SU-DHL-6 (cell line): Measurements from ENCODE around the gene ASB15.

Experiments used
- H2AFZ ChIP-seq: fragments of 200-600 bp; sonication (generic); 2 replicates; pipeline ENCODE4 v1.6.1; 2014; ENCODE audit warnings: low read depth, mild to moderate bottlenecking, moderate library complexity, mixed read lengths, antibody characterized with exemption, low read length; ENCODE audit not compliant: severe bottlenecking
- H3F3A ChIP-seq: fragments of 200-600 bp; shearing (Covaris generic); 2 replicates; pipeline ENCODE4 v1.6.0; 2016; ENCODE audit warnings: antibody characterized with exemption, mild to moderate bottlenecking; ENCODE audit not compliant: insufficient read depth
- H3K27ac ChIP-seq: fragments of 200-600 bp; sonication (generic); 2 replicates; pipeline ENCODE4 v1.5.1; 2016; ENCODE audit warnings: low read depth, mild to moderate bottlenecking, low read length, moderate library complexity, mixed read lengths
- H3K27me3 ChIP-seq: fragments of 200-600 bp; sonication (generic), shearing (Covaris generic); 2 replicates; pipeline ENCODE4 v1.6.0; 2014; ENCODE audit warnings: mild to moderate bottlenecking, low read length
- H3K36me3 ChIP-seq: fragments of 200-600 bp; sonication (generic); 2 replicates; pipeline ENCODE4 v1.6.1; 2014; ENCODE audit warnings: mild to moderate bottlenecking, low read length, mixed read lengths
- H3K4me2 ChIP-seq: fragments of 300-600, 200-600 bp; shearing (Covaris generic), sonication (generic); 2 replicates; pipeline ENCODE4 v1.6.0; 2014; ENCODE audit warnings: low read length, low read depth, mild to moderate bottlenecking; ENCODE audit not compliant: poor library complexity, severe bottlenecking
- H3K4me3 ChIP-seq: fragments of 200-600 bp; sonication (generic); 2 replicates; pipeline ENCODE4 v1.5.1; 2014; ENCODE audit warnings: antibody characterized with exemption, low read length, mild to moderate bottlenecking, mixed read lengths; ENCODE audit not compliant: insufficient read depth, poor library complexity, severe bottlenecking
- H3K79me2 ChIP-seq: fragments of 200-600 bp; sonication (generic); 2 replicates; pipeline ENCODE4 v1.6.1; 2014; ENCODE audit warnings: mild to moderate bottlenecking, low read length, moderate library complexity; ENCODE audit not compliant: insufficient read depth
- H3K9ac ChIP-seq: fragments of 200-600 bp; sonication (generic); 2 replicates; pipeline ENCODE4 v1.7.0; 2014; ENCODE audit warnings: mild to moderate bottlenecking, low read length
- H3K9me2 ChIP-seq: fragments of 200-600 bp; sonication (generic); replicated peaks from 2 replicates; pipeline ENCODE4 v1.6.1; 2014; ENCODE audit warnings: low read length; ENCODE audit not compliant: insufficient read depth
- H3K9me3 ChIP-seq: fragments of 200-600 bp; sonication (generic); 2 replicates; pipeline ENCODE4 v1.6.1; 2014; ENCODE audit warnings: low read length, mixed read lengths; ENCODE audit not compliant: insufficient read depth
- H4K20me1 ChIP-seq: fragments of 200-600 bp; sonication (generic); 2 replicates; pipeline ENCODE4 v1.6.1; 2014; ENCODE audit warnings: low read depth, mild to moderate bottlenecking, antibody characterized with exemption, low read length, moderate library complexity, mixed read lengths
- CTCF ChIP-seq: fragments of 200-600 bp; sonication (generic); IDR thresholded peaks from one replicate; pipeline ENCODE4 v1.5.1; 2017; ENCODE audit warnings: antibody characterized with exemption, mild to moderate bottlenecking, low read length, moderate library complexity; ENCODE audit not compliant: insufficient read depth, poor library complexity, severe bottlenecking
- EZH2phosphoT487 ChIP-seq: fragments of 200-600 bp; sonication (generic), shearing (Covaris generic); conservative IDR thresholded peaks from 2 replicates; pipeline ENCODE4 v1.6.1; 2018; ENCODE audit warnings: mild to moderate bottlenecking, antibody characterized with exemption, low read length, moderate library complexity, mixed read lengths

The ASB15 gene

GRCh38 chr7:123615344-123615743 lies 13.7 kb downstream of the ASB15 start:
- Histone ChIP-seq H3K4me2 (no peak overlapping the region), H2AFZ (no peak overlapping the region), H3K36me3 (no peaks in the 10 kb centered on the region), H4K20me1 (no peaks in the 10 kb centered on the region), H3K27me3 (no peaks in the 10 kb centered on the region), H3K27ac (no peak overlapping the region), H3K9ac (no peak overlapping the region), H3K9me2 (no peaks in the 10 kb centered on the region), H3K9me3 (no peaks in the 10 kb centered on the region), H3K4me3 (no peak overlapping the region), H3K79me2 (no peaks in the 10 kb centered on the region), H3F3A (no peaks in the 10 kb centered on the region)
- TF ChIP-seq EZH2phosphoT487 (no peak), CTCF (no peak)

GRCh38 chr7:123616223-123616622 lies 14.6 kb downstream of the ASB15 start:
- H3K27me3 ChIP-seq: no peaks in the 10 kb centered on the region
- H2AFZ ChIP-seq: no peak overlapping the region
- no peak overlapping the region for H3K9ac ChIP-seq
- no peaks in the 10 kb centered on the region for H3K9me3 ChIP-seq
- H3K4me2 ChIP-seq: no peak overlapping the region
- H3K36me3 ChIP-seq: no peaks in the 10 kb centered on the region
- no peaks in the 10 kb centered on the region for H3K9me2 ChIP-seq
- TF ChIP-seq CTCF: no peak
- no peak for TF ChIP-seq EZH2phosphoT487
- no peaks in the 10 kb centered on the region for H3K79me2 ChIP-seq
- no peak overlapping the region for H3K4me3 ChIP-seq
- H4K20me1 ChIP-seq: no peaks in the 10 kb centered on the region
- no peaks in the 10 kb centered on the region for H3F3A ChIP-seq
- H3K27ac ChIP-seq: no peak overlapping the region

- H2AFZ ChIP-seq: no peak overlapping the region
- no peak overlapping the region for H3K4me2 ChIP-seq
- H3K9me2 ChIP-seq: no peaks in the 10 kb centered on the region
Measured at GRCh38 chr7:123621707-123622106, 20.1 kb downstream of the ASB15 start.

More at GRCh38 chr7:123621707-123622106, 20.1 kb downstream of the ASB15 start:
- Histone ChIP-seq H3K4me3 (no peak overlapping the region), H3K79me2 (no peaks in the 10 kb centered on the region), H3K27me3 (no peaks in the 10 kb centered on the region), H3K27ac (no peak overlapping the region), H3K9me3 (no peaks in the 10 kb centered on the region), H3K36me3 (no peaks in the 10 kb centered on the region), H3F3A (no peaks in the 10 kb centered on the region), H3K9ac (no peak overlapping the region), H4K20me1 (no peaks in the 10 kb centered on the region)
- TF ChIP-seq CTCF: no peak
- TF ChIP-seq EZH2phosphoT487: no peak
